ENCODE data around the gene RNF128. TPM values are rescaled to one million over a fixed set of nuclear protein-coding genes. Genes with fewer than 3 reads are reported as not detected.
A peak's percentile ranks its signal among the peaks of the same experiment; 100 is the strongest.

Gene RNF128
- total and polyA plus RNA-seq, 2 of the 13 experiments (the other 11 are each of a cell fraction or from before 2014, with no cell fraction given) = 18.5 to 43.5 TPM

DNA sequence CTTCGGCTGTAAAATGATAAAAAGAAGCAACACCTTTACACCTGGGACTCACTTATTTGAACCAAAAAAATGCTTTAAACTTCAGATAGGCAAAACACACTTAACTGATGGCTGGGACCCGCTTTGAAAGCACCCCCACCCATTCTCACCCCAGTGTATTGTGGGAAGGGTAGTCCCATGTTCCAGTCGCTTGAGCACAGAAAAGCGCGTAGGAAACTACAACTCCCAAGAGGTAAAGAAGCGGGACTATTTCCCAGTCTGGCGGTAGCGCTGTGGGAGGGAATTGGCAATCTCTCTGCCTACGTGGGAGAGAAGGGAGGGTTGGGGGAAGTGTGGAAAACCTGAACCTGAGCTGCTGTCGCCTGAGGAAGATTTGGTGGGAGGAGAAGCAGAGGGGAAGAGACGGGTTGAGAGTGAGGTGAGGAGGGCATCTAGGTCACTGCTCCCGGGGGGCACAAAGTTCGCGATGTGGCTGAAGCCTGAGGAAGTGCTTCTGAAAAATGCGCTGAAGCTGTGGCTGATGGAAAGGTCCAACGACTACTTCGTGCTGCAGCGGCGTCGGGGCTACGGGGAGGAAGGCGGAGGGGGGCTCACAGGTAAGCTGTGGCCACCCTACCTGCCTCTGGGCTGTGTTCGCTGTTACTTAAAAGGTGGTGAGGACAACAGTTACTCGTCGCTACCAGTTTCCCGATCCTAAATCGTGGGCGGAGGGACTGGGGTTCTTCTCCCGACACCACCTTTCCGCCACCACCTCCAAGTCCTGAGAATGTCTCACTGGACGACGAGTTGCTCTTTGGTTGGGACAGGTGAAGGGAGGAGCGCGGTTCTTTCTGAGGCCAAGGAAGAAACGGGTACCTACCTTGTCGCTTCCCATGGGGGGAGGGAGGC, 76.1 kb downstream of the RNF128 start, which contains the start of gene TBC1D8B (continued):
- TF ChIP-seq GABPA (IDR thresholded peaks at IDR 0.05; ENCODE audit: low read depth, low read length) (no peak), GABPA (CRISPR knock-in tag; IDR thresholded peaks at IDR 0.05; ENCODE audit: low read depth) (peak; percentile 58), ZNF234 (CRISPR knock-in tag; conservative IDR thresholded peaks at IDR 0.05) (no peak), AGO1 (IDR thresholded peaks at IDR 0.05; ENCODE audit: low read depth, low read length, poor library complexity, severe bottlenecking) (no peak), PITX1 (CRISPR knock-in tag; IDR thresholded peaks at IDR 0.05) (no peak), SALL1 (CRISPR knock-in tag; IDR thresholded peaks at IDR 0.05) (peak; percentile 51; the same call in 1 of the 2 replicates), KLF12 (CRISPR knock-in tag; IDR thresholded peaks at IDR 0.05; ENCODE audit: borderline replicate concordance) (no peak), ELF3 (CRISPR knock-in tag; IDR thresholded peaks at IDR 0.05) (no peak), SIX4 (CRISPR knock-in tag; IDR thresholded peaks at IDR 0.05) (no peak; the same call in 1 of the 2 replicates), NKX3-1 (CRISPR knock-in tag; IDR thresholded peaks at IDR 0.05) (no peak), YEATS2 (CRISPR knock-in tag; IDR thresholded peaks at IDR 0.05; ENCODE audit: borderline replicate concordance) (peak; percentile 23; the same call in 1 of the 2 replicates), ZKSCAN5 (CRISPR knock-in tag; IDR thresholded peaks at IDR 0.05) (no peak), AKAP8 (CRISPR knock-in tag; IDR thresholded peaks at IDR 0.05) (no peak), ZNF781 (CRISPR knock-in tag; IDR thresholded peaks at IDR 0.05; ENCODE audit: borderline replicate concordance, not compliant biosample characterization) (no peak), NCOA2 (CRISPR knock-in tag; IDR thresholded peaks at IDR 0.05) (no peak), ARID5B (CRISPR knock-in tag; IDR thresholded peaks at IDR 0.05) (0 out of 2 replicates have a peak, but pooled peaks have one; percentile 20), ZNF777 (CRISPR knock-in tag; IDR thresholded peaks at IDR 0.05) (peak; percentile 92), HOXA3 (CRISPR knock-in tag; IDR thresholded peaks at IDR 0.05) (peak; percentile 40; the same call in 1 of the 2 replicates), ZNF354B (CRISPR knock-in tag; IDR thresholded peaks at IDR 0.05) (no peak), MTA1 (CRISPR knock-in tag; IDR thresholded peaks at IDR 0.05; ENCODE audit: borderline replicate concordance) (no peak), ZZZ3 (CRISPR knock-in tag; IDR thresholded peaks at IDR 0.05; ENCODE audit: borderline replicate concordance) (no peak)
- TF ChIP-seq, protein P1, sequence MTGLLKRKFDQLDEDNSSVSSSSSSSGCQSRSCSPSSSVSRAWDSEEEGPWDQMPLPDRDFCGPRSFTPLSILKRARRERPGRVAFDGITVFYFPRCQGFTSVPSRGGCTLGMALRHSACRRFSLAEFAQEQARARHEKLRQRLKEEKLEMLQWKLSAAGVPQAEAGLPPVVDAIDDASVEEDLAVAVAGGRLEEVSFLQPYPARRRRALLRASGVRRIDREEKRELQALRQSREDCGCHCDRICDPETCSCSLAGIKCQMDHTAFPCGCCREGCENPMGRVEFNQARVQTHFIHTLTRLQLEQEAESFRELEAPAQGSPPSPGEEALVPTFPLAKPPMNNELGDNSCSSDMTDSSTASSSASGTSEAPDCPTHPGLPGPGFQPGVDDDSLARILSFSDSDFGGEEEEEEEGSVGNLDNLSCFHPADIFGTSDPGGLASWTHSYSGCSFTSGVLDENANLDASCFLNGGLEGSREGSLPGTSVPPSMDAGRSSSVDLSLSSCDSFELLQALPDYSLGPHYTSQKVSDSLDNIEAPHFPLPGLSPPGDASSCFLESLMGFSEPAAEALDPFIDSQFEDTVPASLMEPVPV (CRISPR knock-in tag; IDR thresholded peaks at IDR 0.05) = 0 out of 2 replicates have a peak, but pooled peaks have one; percentile 44
- TF ChIP-seq, protein P2, sequence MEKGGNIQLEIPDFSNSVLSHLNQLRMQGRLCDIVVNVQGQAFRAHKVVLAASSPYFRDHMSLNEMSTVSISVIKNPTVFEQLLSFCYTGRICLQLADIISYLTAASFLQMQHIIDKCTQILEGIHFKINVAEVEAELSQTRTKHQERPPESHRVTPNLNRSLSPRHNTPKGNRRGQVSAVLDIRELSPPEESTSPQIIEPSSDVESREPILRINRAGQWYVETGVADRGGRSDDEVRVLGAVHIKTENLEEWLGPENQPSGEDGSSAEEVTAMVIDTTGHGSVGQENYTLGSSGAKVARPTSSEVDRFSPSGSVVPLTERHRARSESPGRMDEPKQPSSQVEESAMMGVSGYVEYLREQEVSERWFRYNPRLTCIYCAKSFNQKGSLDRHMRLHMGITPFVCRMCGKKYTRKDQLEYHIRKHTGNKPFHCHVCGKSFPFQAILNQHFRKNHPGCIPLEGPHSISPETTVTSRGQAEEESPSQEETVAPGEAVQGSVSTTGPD (CRISPR knock-in tag; IDR thresholded peaks at IDR 0.05) = no peak

Measured in HepG2 (cell line).